AG20443 (cell line): ENCODE results near the gene HARBI1.

ENCODE experiments used
- DNase-seq: peaks from one replicate; pipeline ENCODE4 v3.0.0; 2012; ENCODE audit warnings: low spot score, mixed read lengths

The HARBI1 gene

GRCh38 chr11:46633291-46634217 lies 16.5 kb upstream of the HARBI1 start:
- DNase-seq = no peak

- DNase-seq = no peak
Measured at GRCh38 chr11:46632502-46632901, 15.5 kb upstream of the HARBI1 start.

GRCh38 chr11:46631676-46632075 lies 14.6 kb upstream of the HARBI1 start:
- DNase-seq = no peak

GRCh38 chr11:46630237-46630636 lies 13.2 kb upstream of the HARBI1 start:
- DNase-seq = no peak

- no peak for DNase-seq
Measured at GRCh38 chr11:46628961-46629360, 11.9 kb upstream of the HARBI1 start.

GRCh38 chr11:46625406-46625805 lies 8.4 kb upstream of the HARBI1 start:
- DNase-seq = no peak

GRCh38 chr11:46618837-46619236 lies 1.8 kb upstream of the HARBI1 start:
- DNase-seq = no peak

- DNase-seq = no peak
Measured at GRCh38 chr11:46617972-46618314, 916 bp upstream of the HARBI1 start.

GRCh38 chr11:46616551-46617133 lies 385 bp downstream of the HARBI1 start:
- DNase-seq = no peak

- DNase-seq = no peak
Measured at GRCh38 chr11:46615756-46616155, 1.3 kb downstream of the HARBI1 start.

GRCh38 chr11:46612326-46612725 lies 4.7 kb downstream of the HARBI1 start:
- DNase-seq = no peak

- DNase-seq = no peak
Measured at GRCh38 chr11:46611526-46612304, 5.3 kb downstream of the HARBI1 start.

GRCh38 chr11:46609386-46609785 lies 7.6 kb downstream of the HARBI1 start:
- no peak for DNase-seq

- DNase-seq = no peak
Measured at GRCh38 chr11:46607516-46607915, 9.5 kb downstream of the HARBI1 start.

GRCh38 chr11:46604796-46605195 lies 12.2 kb downstream of the HARBI1 start:
- DNase-seq = no peak

GRCh38 chr11:46603704-46604308 lies 13.2 kb downstream of the HARBI1 start:
- no peak for DNase-seq

GRCh38 chr11:46601129-46601528 lies 15.9 kb downstream of the HARBI1 start:
- DNase-seq = no peak

- DNase-seq = no peak
Measured at GRCh38 chr11:46600194-46600960, 16.6 kb downstream of the HARBI1 start.

GRCh38 chr11:46599340-46600193 lies 17.5 kb downstream of the HARBI1 start:
- no peak for DNase-seq

GRCh38 chr11:46597609-46598219 lies 19.3 kb downstream of the HARBI1 start:
- DNase-seq = no peak
